A549 treated with Mapracorat at 1 μM for 4 hours (cell line): ENCODE results near the gene LY6G6D. TPM values are rescaled to one million over a fixed set of nuclear protein-coding genes. Genes with fewer than 3 reads are reported as not detected.

Source experiments
- total RNA-seq: library from RNA; stranded (reverse); fragments of 200-300 nt; extraction: Qiagen RNA extraction; gene quantifications from 5 replicates; pipeline ENCODE4 v1.2.3, GENCODE V29; 2022

Gene LY6G6D
- total RNA-seq, 1 experiment from 2014 or later: not detected

Other genes starting within 250 kb of the LY6G6D start
- gene MICB, start 217.2 kb upstream of the LY6G6D start, total RNA-seq: 6.0 to 8.1 TPM (median 7.5 TPM) in 5 replicates
- not detected in 5 replicates for gene MCCD1, start 186.4 kb upstream of the LY6G6D start, total RNA-seq
- gene DDX39B, start 173.3 kb upstream of the LY6G6D start, total RNA-seq: 336 to 391 TPM (median 386 TPM) in 5 replicates
- gene ATP6V1G2, start 168.7 kb upstream of the LY6G6D start, total RNA-seq: 0.35 to 0.98 TPM (median 0.50 TPM) in 5 replicates
- 9.0 to 12.4 TPM (median 11.7 TPM) in 5 replicates for gene NFKBIL1, start 167.7 kb upstream of the LY6G6D start, total RNA-seq
- gene LTA, start 143.1 kb upstream of the LY6G6D start, total RNA-seq: 0.10 to 0.16 TPM (median 0.12 TPM) in 3 of 5 replicates, not detected in the others
- gene TNF, start 139.8 kb upstream of the LY6G6D start, total RNA-seq: 0.07 to 0.15 TPM (median 0.14 TPM) in 3 of 5 replicates, not detected in the others
- 0.35 to 0.88 TPM (median 0.51 TPM) in 5 replicates for gene LTB, start 132.9 kb upstream of the LY6G6D start, total RNA-seq
- 0.16 to 0.36 TPM in 2 of 5 replicates, not detected in the others for gene LST1, start 129.1 kb upstream of the LY6G6D start, total RNA-seq
- gene NCR3, start 122.3 kb upstream of the LY6G6D start, total RNA-seq: not detected in 5 replicates
- not detected in 5 replicates for gene AIF1, start 100.1 kb upstream of the LY6G6D start, total RNA-seq
- gene PRRC2A, start 94.6 kb upstream of the LY6G6D start, total RNA-seq: 68.4 to 87.7 TPM (median 84.8 TPM) in 5 replicates
- 106 to 148 TPM (median 138 TPM) in 5 replicates for gene BAG6, start 62.7 kb upstream of the LY6G6D start, total RNA-seq
- gene APOM, start 59.5 kb upstream of the LY6G6D start, total RNA-seq: 2.8 to 3.7 TPM (median 2.9 TPM) in 5 replicates
- 11.1 to 12.4 TPM (median 11.6 TPM) in 5 replicates for gene C6orf47, start 54.6 kb upstream of the LY6G6D start, total RNA-seq
- gene GPANK1, start 50.4 kb upstream of the LY6G6D start, total RNA-seq: 10.2 to 12.1 TPM (median 11.4 TPM) in 5 replicates
- 167 to 177 TPM (median 171 TPM) in 5 replicates for gene CSNK2B, start 49.3 kb upstream of the LY6G6D start, total RNA-seq
- 2.1 to 5.7 TPM (median 3.8 TPM) in 5 replicates for gene LY6G5B, start 45.4 kb upstream of the LY6G6D start, total RNA-seq
- 0.92 to 1.6 TPM (median 1.1 TPM) in 5 replicates for gene LY6G5C, start 34.3 kb upstream of the LY6G6D start, total RNA-seq
- gene ABHD16A, start 12.0 kb upstream of the LY6G6D start, total RNA-seq: 11.3 to 19.8 TPM (median 18.4 TPM) in 5 replicates
- gene LY6G6F, start 8.5 kb upstream of the LY6G6D start, total RNA-seq: not detected in 5 replicates
- 0.21 to 0.24 TPM (median 0.23 TPM) in 3 of 5 replicates, not detected in the others for gene LY6G6C, start 6.4 kb downstream of the LY6G6D start, total RNA-seq
- gene MPIG6B, start 8.0 kb downstream of the LY6G6D start, total RNA-seq: not detected in 5 replicates
- 28.3 to 32.5 TPM (median 31.8 TPM) in 5 replicates for gene DDAH2, start 14.0 kb downstream of the LY6G6D start, total RNA-seq
- gene CLIC1, start 21.2 kb downstream of the LY6G6D start, total RNA-seq: 471 to 496 TPM (median 485 TPM) in 5 replicates
- 11.8 to 15.5 TPM (median 13.1 TPM) in 5 replicates for gene MSH5, start 24.7 kb downstream of the LY6G6D start, total RNA-seq
- gene SAPCD1, start 47.3 kb downstream of the LY6G6D start, total RNA-seq: 2.6 to 5.2 TPM (median 4.3 TPM) in 5 replicates
- gene VWA7, start 62.0 kb downstream of the LY6G6D start, total RNA-seq: 0.72 to 2.2 TPM (median 1.4 TPM) in 5 replicates
- 45.6 to 60.9 TPM (median 53.8 TPM) in 5 replicates for gene VARS1, start 80.4 kb downstream of the LY6G6D start, total RNA-seq
- gene LSM2, start 91.6 kb downstream of the LY6G6D start, total RNA-seq: 51.0 to 62.8 TPM (median 60.8 TPM) in 5 replicates
- gene HSPA1L, start 99.9 kb downstream of the LY6G6D start, total RNA-seq: 1.3 to 1.8 TPM (median 1.5 TPM) in 5 replicates
- 132 to 252 TPM (median 194 TPM) in 5 replicates for gene HSPA1A, start 100.2 kb downstream of the LY6G6D start, total RNA-seq
- gene HSPA1B, start 112.4 kb downstream of the LY6G6D start, total RNA-seq: 89.4 to 177 TPM (median 151 TPM) in 5 replicates
- gene NEU1, start 147.5 kb downstream of the LY6G6D start, total RNA-seq: 21.6 to 33.6 TPM (median 26.8 TPM) in 5 replicates
- 0.15 TPM in 1 of 5 replicates, not detected in the others for gene SLC44A4, start 163.6 kb downstream of the LY6G6D start, total RNA-seq
- gene EHMT2, start 182.3 kb downstream of the LY6G6D start, total RNA-seq: 19.9 to 30.0 TPM (median 29.0 TPM) in 5 replicates
- 2.4 to 4.1 TPM (median 3.7 TPM) in 5 replicates for gene ZBTB12, start 186.7 kb downstream of the LY6G6D start, total RNA-seq
- gene C2, start 212.4 kb downstream of the LY6G6D start, total RNA-seq: 0.26 to 0.46 TPM (median 0.31 TPM) in 5 replicates
- gene CFB, start 230.7 kb downstream of the LY6G6D start, total RNA-seq: 1.9 to 2.3 TPM (median 2.0 TPM) in 5 replicates
- 76.0 to 93.4 TPM (median 77.7 TPM) in 5 replicates for gene NELFE, start 243.6 kb downstream of the LY6G6D start, total RNA-seq
- gene SKIC2, start 243.8 kb downstream of the LY6G6D start, total RNA-seq: 19.7 to 26.3 TPM (median 23.2 TPM) in 5 replicates